ENCODE measurements around the gene CLDN18. TPM values are rescaled to one million over a fixed set of nuclear protein-coding genes. Genes with fewer than 3 reads are reported as not detected.

CLDN18 gene
- total RNA-seq, 1 donor from 2014 or later: not detected

DNA sequence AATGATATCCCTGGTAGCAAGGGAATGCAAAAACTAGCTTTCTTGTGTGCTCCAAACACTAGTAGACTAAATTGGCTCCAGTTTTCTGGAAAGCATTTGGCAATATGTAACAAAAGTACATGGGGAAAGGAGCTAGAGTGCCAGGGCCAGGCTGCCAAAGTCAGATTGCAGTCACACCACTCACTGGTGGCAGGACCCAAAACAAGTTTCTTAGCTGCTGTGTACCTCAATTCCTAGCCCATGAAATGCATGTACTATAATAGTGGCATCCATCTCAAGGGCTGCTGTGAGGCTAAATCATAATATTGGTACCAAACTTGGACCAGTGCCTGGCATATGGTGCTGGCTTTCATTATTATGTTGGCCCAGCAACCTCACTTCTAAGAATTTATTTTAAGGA, 49.3 kb downstream of the CLDN18 start:
- no peak for TF ChIP-seq CTCF (conservative IDR thresholded peaks at IDR 0.05; ENCODE audit: low read depth, low read length)
- no peak overlapping the region for H3K4me3 ChIP-seq (ENCODE audit: low read depth, low read length)
- DNase-seq (ENCODE audit: low read depth): no peak

GRCh38 chr3:138060792-138061191, 50.8 kb downstream of the CLDN18 start:
- no peak for TF ChIP-seq CTCF (conservative IDR thresholded peaks at IDR 0.05; ENCODE audit: low read depth, low read length)
- DNase-seq (ENCODE audit: low read depth): no peak
- H3K4me3 ChIP-seq (ENCODE audit: low read depth, low read length): no peak overlapping the region

DNA sequence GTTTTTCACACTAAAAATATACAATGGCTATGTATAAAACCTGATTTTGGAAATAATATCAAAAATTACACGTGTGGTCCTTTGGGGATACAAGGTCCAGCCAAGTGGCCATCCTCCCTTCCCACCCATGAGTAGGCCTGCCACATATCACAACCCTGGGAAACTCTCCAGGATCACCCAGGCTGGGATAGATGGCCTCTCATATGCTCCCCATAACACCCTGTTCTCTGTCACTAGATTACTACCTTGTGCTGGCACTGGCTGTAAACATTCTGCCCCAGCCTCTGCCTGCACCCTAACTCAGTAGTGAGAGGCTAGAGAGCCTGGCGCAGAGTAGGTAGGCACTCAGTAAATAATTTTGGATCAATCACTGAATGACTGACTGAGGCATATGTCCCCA, 52.1 kb downstream of the CLDN18 start:
- H3K4me3 ChIP-seq (ENCODE audit: low read depth, low read length): no peak overlapping the region
- no peak for DNase-seq (ENCODE audit: low read depth)
- no peak for TF ChIP-seq CTCF (conservative IDR thresholded peaks at IDR 0.05; ENCODE audit: low read depth, low read length)

DNA sequence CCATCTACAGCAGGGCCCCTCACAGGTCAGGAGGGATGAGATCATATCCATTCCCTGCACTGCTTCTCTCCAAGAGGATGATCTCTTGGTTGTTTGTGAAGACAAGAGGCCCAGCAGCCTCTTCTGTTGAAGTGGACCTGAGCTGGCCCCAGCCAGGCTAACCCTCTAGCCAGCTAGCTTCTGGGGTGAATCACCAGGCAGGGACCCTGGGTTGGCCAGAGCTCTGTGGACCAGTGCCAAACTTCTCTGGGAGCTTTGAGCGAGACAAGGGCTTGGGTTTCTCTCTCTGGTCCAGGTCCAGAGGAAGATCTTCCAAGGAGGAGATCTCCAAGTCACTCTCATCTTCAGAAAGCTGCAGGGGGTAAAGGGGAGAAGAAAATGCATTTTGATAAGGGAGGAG, 52.7 kb downstream of the CLDN18 start:
- DNase-seq (ENCODE audit: low read depth): no peak
- no peak overlapping the region for H3K4me3 ChIP-seq (ENCODE audit: low read depth, low read length)
- no peak for TF ChIP-seq CTCF (conservative IDR thresholded peaks at IDR 0.05; ENCODE audit: low read depth, low read length)

GRCh38 chr3:138063416-138063815, 53.5 kb downstream of the CLDN18 start:
- no peak for DNase-seq (ENCODE audit: low read depth)
- TF ChIP-seq CTCF (conservative IDR thresholded peaks at IDR 0.05; ENCODE audit: low read depth, low read length): no peak
- no peak overlapping the region for H3K4me3 ChIP-seq (ENCODE audit: low read depth, low read length)

DNA sequence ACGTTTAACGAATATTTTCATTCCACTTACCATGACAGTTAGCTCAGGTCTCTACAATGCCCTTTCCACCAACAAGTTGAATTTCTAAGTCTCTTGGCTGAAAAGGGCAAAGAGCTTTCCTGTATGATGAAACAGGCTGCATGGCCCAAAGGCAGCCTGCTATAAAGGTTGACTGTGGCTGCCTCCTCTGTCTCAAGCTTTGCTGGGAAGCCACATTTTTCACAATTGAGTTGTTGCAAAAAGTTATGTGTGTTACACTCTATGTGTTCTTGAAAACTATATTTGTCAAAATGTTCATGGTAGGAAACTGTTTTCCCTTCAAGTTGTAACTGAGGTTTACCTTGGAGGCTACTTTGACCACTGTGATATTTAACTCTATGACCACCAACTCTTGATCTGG, 56.0 kb downstream of the CLDN18 start:
- TF ChIP-seq CTCF (conservative IDR thresholded peaks at IDR 0.05; ENCODE audit: low read depth, low read length): no peak
- DNase-seq (ENCODE audit: low read depth): no peak
- H3K4me3 ChIP-seq (ENCODE audit: low read depth, low read length): no peak overlapping the region

GRCh38 chr3:138066383-138066782, 56.4 kb downstream of the CLDN18 start:
- no peak for TF ChIP-seq CTCF (conservative IDR thresholded peaks at IDR 0.05; ENCODE audit: low read depth, low read length)
- no peak overlapping the region for H3K4me3 ChIP-seq (ENCODE audit: low read depth, low read length)
- DNase-seq (ENCODE audit: low read depth): no peak
